Smooth muscle cell (in vitro differentiated cells): ENCODE results near the gene TEX28. TPM values are rescaled to one million over a fixed set of nuclear protein-coding genes. Genes with fewer than 3 reads are reported as not detected.
"Not testable (repeated sequence)": the region's sequence is repeated elsewhere in the genome, so short reads cannot be mapped to it uniquely, and the experiment has no call there.

Experiments
- DNase-seq: peaks from one replicate; lab custom pipeline; 2025; ENCODE audit not compliant: unreplicated experiment; lab: John Stamatoyannopoulos, UW
- H2AFZ ChIP-seq: fragments of 200-600 bp; sonication (generic); 2 replicates; pipeline ENCODE4 v1.6.0; 2016; ENCODE audit warnings: antibody characterized with exemption, low read depth, mild to moderate bottlenecking
- H3F3A ChIP-seq: fragments of 200-600 bp; sonication (generic); 2 replicates; pipeline ENCODE4 v1.6.0; 2017; ENCODE audit warnings: antibody characterized with exemption, low read depth
- H3K27ac ChIP-seq: fragments of 200-600 bp; sonication (generic); 2 replicates; pipeline ENCODE4 v1.5.1; 2016; ENCODE audit warnings: low read depth, mild to moderate bottlenecking
- H3K27me3 ChIP-seq: fragments of 200-600 bp; sonication (generic); 2 replicates; pipeline ENCODE4 v1.6.1; 2016; ENCODE audit warnings: low read depth, mild to moderate bottlenecking
- H3K36me3 ChIP-seq: fragments of 200-600 bp; sonication (generic); 2 replicates; pipeline ENCODE4 v1.5.1; 2016; ENCODE audit warnings: low read depth
- H3K4me1 ChIP-seq: fragments of 200-600 bp; sonication (generic); 2 replicates; pipeline ENCODE4 v1.5.1; 2016; ENCODE audit warnings: low read depth
- H3K4me2 ChIP-seq: fragments of 200-600 bp; sonication (generic); 2 replicates; pipeline ENCODE4 v1.6.0; 2016; ENCODE audit warnings: mild to moderate bottlenecking
- H3K4me3 ChIP-seq: fragments of 200-600 bp; sonication (generic); 2 replicates; pipeline ENCODE4 v1.5.1; 2016; ENCODE audit warnings: mild to moderate bottlenecking
- H3K79me2 ChIP-seq: fragments of 200-600 bp; sonication (generic); 2 replicates; pipeline ENCODE4 v1.6.0; 2016; ENCODE audit warnings: low read depth, mild to moderate bottlenecking
- H3K9ac ChIP-seq: fragments of 200-600 bp; sonication (generic); 2 replicates; pipeline ENCODE4 v1.6.0; 2016; ENCODE audit warnings: low read depth
- H3K9me3 ChIP-seq: fragments of 200-600 bp; sonication (generic); replicated peaks from 2 replicates; pipeline ENCODE4 v1.5.1; 2016; ENCODE audit warnings: low read depth
- H4K20me1 ChIP-seq: fragments of 200-600 bp; sonication (generic); 2 replicates; pipeline ENCODE4 v1.6.0; 2016; ENCODE audit warnings: low read depth
- WGBS: methylation state at CpG from one replicate; pipeline ENCODE4 v1.1.7; 2016; ENCODE audit warnings: low lambda C conversion rate; 5-methylcytosine and 5-hydroxymethylcytosine counted together
- polyA plus RNA-seq: library from polyadenylated mRNA; unstranded; fragments of >200 nt; fragmentation: Nextera tagmentation; extraction: Ambion mirVana; gene quantifications from 2 replicates; pipeline ENCODE4 v1.2.1, GENCODE V29; 2016
- total RNA-seq: library from RNA; depleted of rRNA; stranded (reverse); fragments of >200 nt; gene quantifications from 2 replicates; pipeline ENCODE4 v1.2.3, GENCODE V29; 2014

Gene TEX28
- total and polyA plus RNA-seq, 2 experiments from 2014 or later = not detected

DNA sequence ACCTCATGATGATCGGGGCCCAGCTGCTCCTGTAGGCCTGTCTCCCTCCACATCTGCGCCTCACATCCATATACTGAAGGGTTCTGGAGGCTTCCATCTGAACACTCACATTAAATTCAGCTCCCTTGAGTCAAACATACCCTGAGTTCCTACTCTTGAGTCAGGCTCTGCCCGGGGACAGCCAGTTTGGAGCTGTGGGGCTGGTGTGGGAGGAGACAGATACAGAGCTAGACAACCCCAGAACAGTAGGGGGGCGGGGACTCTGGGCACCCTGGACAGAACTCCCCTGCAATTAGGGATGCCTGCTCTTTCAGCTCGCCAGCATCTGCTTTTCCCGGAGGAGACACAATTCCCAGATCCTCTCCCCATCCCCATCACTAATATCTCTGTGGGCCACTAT, 31.9 kb downstream of the TEX28 start:
- not testable (repeated sequence) for H3K27ac ChIP-seq

GRCh38 chrX:154258711-154259110, 36.2 kb downstream of the TEX28 start:
- H4K20me1 ChIP-seq, H3K9ac ChIP-seq, H3F3A ChIP-seq, H3K4me3 ChIP-seq, H3K36me3 ChIP-seq, H3K27me3 ChIP-seq, H3K27ac ChIP-seq, H2AFZ ChIP-seq, H3K9me3 ChIP-seq, H3K4me2 ChIP-seq, H3K4me1 ChIP-seq, DNase-seq, H3K79me2 ChIP-seq: not testable (repeated sequence)
- no CpG with 5 or more reads among the region's 10 CpGs for WGBS

More for the DNA sequence above, 31.9 kb downstream of the TEX28 start:
- H3K36me3 ChIP-seq, H3K79me2 ChIP-seq, H3F3A ChIP-seq, DNase-seq, H3K9me3 ChIP-seq, H3K4me1 ChIP-seq, H3K4me3 ChIP-seq, H3K27me3 ChIP-seq, H2AFZ ChIP-seq, H4K20me1 ChIP-seq, H3K9ac ChIP-seq, H3K4me2 ChIP-seq: not testable (repeated sequence)
- WGBS = no CpG with 5 or more reads among the region's 6 CpGs

GRCh38 chrX:154257282-154257681, 37.6 kb downstream of the TEX28 start, which contains the start of gene OPN1MW3:
TSS of gene OPN1MW3 (plus strand) at chrX:154257582. CDS start at chrX:154257620, 38 bp downstream.
- H3K9me3 ChIP-seq, H3K4me3 ChIP-seq: not testable (repeated sequence)
- WGBS = no CpG with 5 or more reads among the region's 17 CpGs

GRCh38 chrX:154248076-154248475, 46.8 kb downstream of the TEX28 start:
- H3K27ac ChIP-seq, H3K4me2 ChIP-seq, H3K79me2 ChIP-seq, H4K20me1 ChIP-seq, H2AFZ ChIP-seq, H3K36me3 ChIP-seq, DNase-seq, H3K4me1 ChIP-seq, H3K9ac ChIP-seq, H3K4me3 ChIP-seq, H3K27me3 ChIP-seq, H3K9me3 ChIP-seq, H3F3A ChIP-seq: not testable (repeated sequence)
- no CpG with 5 or more reads among the region's 10 CpGs for WGBS

More at GRCh38 chrX:154257282-154257681, 37.6 kb downstream of the TEX28 start, which contains the start of gene OPN1MW3:
- not testable (repeated sequence) for H3F3A ChIP-seq, H3K79me2 ChIP-seq, H3K4me2 ChIP-seq, H3K4me1 ChIP-seq, H3K27ac ChIP-seq, H3K9ac ChIP-seq, DNase-seq, H2AFZ ChIP-seq, H3K27me3 ChIP-seq, H4K20me1 ChIP-seq, H3K36me3 ChIP-seq

GRCh38 chrX:154247377-154248045, 47.4 kb downstream of the TEX28 start:
- not testable (repeated sequence) for H3K4me1 ChIP-seq

DNA sequence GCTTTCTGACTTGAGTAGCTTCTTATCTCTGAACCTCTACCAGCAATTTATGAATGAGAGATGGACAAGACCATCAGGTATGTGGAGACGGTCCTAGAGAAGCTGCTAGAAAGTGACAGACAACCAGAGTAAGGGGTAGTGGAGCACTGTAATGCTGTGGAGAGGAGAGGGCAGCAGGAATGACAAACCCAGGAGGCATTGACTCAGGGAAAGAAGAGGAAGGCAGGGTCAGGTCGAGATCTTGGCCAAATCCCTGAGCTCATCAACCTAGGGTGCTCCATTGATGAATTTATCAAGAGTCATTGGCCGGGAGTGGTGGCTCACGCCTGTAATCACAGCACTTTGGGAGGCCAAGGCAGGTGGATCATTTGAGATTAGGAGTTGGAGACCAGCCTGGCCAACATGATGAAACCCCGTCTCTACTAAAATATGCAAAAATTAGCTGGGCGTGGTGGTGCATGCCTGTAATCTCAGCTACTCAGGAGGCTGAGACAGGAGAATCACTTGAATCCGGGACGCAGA, 54.9 kb downstream of the TEX28 start:
- H2AFZ ChIP-seq, H3K27ac ChIP-seq, H3K4me1 ChIP-seq, H3K27me3 ChIP-seq, H4K20me1 ChIP-seq, H3K4me2 ChIP-seq, H3K4me3 ChIP-seq, H3K79me2 ChIP-seq, H3F3A ChIP-seq, H3K9ac ChIP-seq, DNase-seq, H3K9me3 ChIP-seq, H3K36me3 ChIP-seq: not testable (repeated sequence)
- 69% methylated on average over 6 of the region's 8 CpGs for WGBS

More at GRCh38 chrX:154247377-154248045, 47.4 kb downstream of the TEX28 start:
- not testable (repeated sequence) for H3K4me2 ChIP-seq, H3F3A ChIP-seq, H3K79me2 ChIP-seq, H3K36me3 ChIP-seq, H2AFZ ChIP-seq, H3K27me3 ChIP-seq, H3K9me3 ChIP-seq, H3K9ac ChIP-seq, DNase-seq, H3K4me3 ChIP-seq, H4K20me1 ChIP-seq, H3K27ac ChIP-seq
- no CpG with 5 or more reads among the region's 17 CpGs for WGBS

- H2AFZ ChIP-seq, DNase-seq, H3K36me3 ChIP-seq, H3K79me2 ChIP-seq, H3K4me3 ChIP-seq, H3K27ac ChIP-seq, H3F3A ChIP-seq, H3K27me3 ChIP-seq, H3K4me2 ChIP-seq, H3K4me1 ChIP-seq, H3K9ac ChIP-seq, H4K20me1 ChIP-seq, H3K9me3 ChIP-seq: not testable (repeated sequence)
- 70% methylated on average over 10 of the region's 11 CpGs for WGBS
Measured at GRCh38 chrX:154238939-154239559, 55.9 kb downstream of the TEX28 start.

GRCh38 chrX:154233620-154234019, 61.3 kb downstream of the TEX28 start:
- not testable (repeated sequence) for H3K27me3 ChIP-seq, H3K27ac ChIP-seq, H3K4me1 ChIP-seq, H3K36me3 ChIP-seq, H3K9me3 ChIP-seq, H2AFZ ChIP-seq, H3K4me3 ChIP-seq, DNase-seq, H3K9ac ChIP-seq, H3K79me2 ChIP-seq, H4K20me1 ChIP-seq, H3K4me2 ChIP-seq, H3F3A ChIP-seq
- WGBS = no CpG with 5 or more reads among the region's 16 CpGs
